OCI-LY3 (cell line): ENCODE measurements around the gene SLC25A14.

Source experiments
- EZH2phosphoT487 ChIP-seq: fragments of 200-600 bp; shearing (Covaris generic); IDR thresholded peaks from 2 replicates; pipeline ENCODE4 v1.6.1; 2018; ENCODE audit warnings: antibody characterized with exemption, mixed run types, low read depth
- TF ChIP-seq, protein P1 (sequence below): fragments of 200-600, 300-600 bp; sonication (generic); IDR thresholded peaks from 2 replicates; pipeline ENCODE4 v1.5.1; 2014; ENCODE audit warnings: antibody characterized with exemption, low read length, low read depth

DNA sequence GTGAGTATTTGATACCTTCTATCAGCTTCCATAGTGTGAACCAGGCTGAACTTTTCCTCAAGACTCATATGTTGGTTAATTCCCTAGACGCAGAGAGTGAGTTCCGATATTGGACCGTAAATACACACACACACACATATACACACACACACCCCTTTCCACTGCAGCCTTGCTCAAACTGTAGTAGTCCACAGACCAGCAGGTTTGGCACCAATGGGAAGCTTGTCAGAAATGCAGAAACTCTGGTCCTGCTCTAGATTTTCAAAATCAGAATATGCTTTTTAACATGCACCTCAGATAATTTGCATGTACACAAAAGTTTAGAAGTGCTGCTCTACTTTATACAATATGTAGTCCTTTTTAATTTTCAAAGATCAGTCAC lies 43.4 kb upstream of the SLC25A14 start:
- TF ChIP-seq, protein P1, sequence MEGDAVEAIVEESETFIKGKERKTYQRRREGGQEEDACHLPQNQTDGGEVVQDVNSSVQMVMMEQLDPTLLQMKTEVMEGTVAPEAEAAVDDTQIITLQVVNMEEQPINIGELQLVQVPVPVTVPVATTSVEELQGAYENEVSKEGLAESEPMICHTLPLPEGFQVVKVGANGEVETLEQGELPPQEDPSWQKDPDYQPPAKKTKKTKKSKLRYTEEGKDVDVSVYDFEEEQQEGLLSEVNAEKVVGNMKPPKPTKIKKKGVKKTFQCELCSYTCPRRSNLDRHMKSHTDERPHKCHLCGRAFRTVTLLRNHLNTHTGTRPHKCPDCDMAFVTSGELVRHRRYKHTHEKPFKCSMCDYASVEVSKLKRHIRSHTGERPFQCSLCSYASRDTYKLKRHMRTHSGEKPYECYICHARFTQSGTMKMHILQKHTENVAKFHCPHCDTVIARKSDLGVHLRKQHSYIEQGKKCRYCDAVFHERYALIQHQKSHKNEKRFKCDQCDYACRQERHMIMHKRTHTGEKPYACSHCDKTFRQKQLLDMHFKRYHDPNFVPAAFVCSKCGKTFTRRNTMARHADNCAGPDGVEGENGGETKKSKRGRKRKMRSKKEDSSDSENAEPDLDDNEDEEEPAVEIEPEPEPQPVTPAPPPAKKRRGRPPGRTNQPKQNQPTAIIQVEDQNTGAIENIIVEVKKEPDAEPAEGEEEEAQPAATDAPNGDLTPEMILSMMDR, result no peak
- no peak for TF ChIP-seq EZH2phosphoT487
